Keratinocyte (primary cell): ENCODE results near the gene TNFAIP2.

Experiments used
- CTCF ChIP-seq, 3 experiments: IDR thresholded peaks in 1 of 3; conservative IDR thresholded peaks in 1 of 3; optimal IDR thresholded peaks in 1 of 3; 2 replicates in 2 of 3; 3 replicates in 1 of 3; pipeline versions ENCODE3 to v1.5.1; 2011; ENCODE audit warnings: low read length in 3 of 3, mild to moderate bottlenecking in 3 of 3, moderate library complexity in 2 of 3, control low read depth in 1 of 3, inconsistent platforms in 1 of 3; ENCODE audit not compliant: insufficient read depth in 2 of 3; ENCODE audit errors: extremely low read depth in 1 of 3
- EZH2 ChIP-seq: IDR thresholded peaks from one replicate; pipeline ENCODE4 v1.6.1; 2012; ENCODE audit warnings: inconsistent platforms, mild to moderate bottlenecking, low read length, moderate library complexity

- TF ChIP-seq CTCF (optimal IDR thresholded peaks at IDR 0.05 in 1 of 3, IDR thresholded peaks at IDR 0.05 in 1 of 3, conservative IDR thresholded peaks at IDR 0.05 in 1 of 3; ENCODE audit: extremely low read depth in 1 of 3, insufficient read depth in 2 of 3, low read length in 3 of 3) (no peak), EZH2 (no peak)
These were observed 24.1 kb upstream of the TNFAIP2 start for GRCh38 chr14:103099081-103099732.
